Stimulated activated CD8-positive, alpha-beta memory T cell treated with anti-CD3 and anti-CD28 coated beads, Interleukin-15, amount 100 ng/mL, for 4 hours (primary cell): ENCODE data around the gene GOLGA5.
"Not testable (repeated sequence)": the region's sequence is repeated elsewhere in the genome, so short reads cannot be mapped to it uniquely, and the experiment has no call there.

Experiments
- DNase-seq, 2 donors: peaks; one replicate each; pipeline ENCODE4 v3.0.0-alpha.2; 2020; ENCODE audit warnings: low read depth in 2 of 2

The GOLGA5 gene

GRCh38 chr14:92820536-92820840, 26.4 kb downstream of the GOLGA5 start:
- not testable (repeated sequence) for DNase-seq

GRCh38 chr14:92830902-92831301, 36.8 kb downstream of the GOLGA5 start:
- DNase-seq: no peak

- no peak for DNase-seq
Measured at GRCh38 chr14:92832137-92832700, 38.1 kb downstream of the GOLGA5 start.

- no peak for DNase-seq
Measured at GRCh38 chr14:92841930-92842329, 47.8 kb downstream of the GOLGA5 start.

GRCh38 chr14:92844204-92844603, 50.1 kb downstream of the GOLGA5 start:
- no peak for DNase-seq

- DNase-seq: peak in 1 of 2 donors; percentile 6
Measured at GRCh38 chr14:92846162-92846897, 52.2 kb downstream of the GOLGA5 start.

GRCh38 chr14:92847278-92847677, 53.2 kb downstream of the GOLGA5 start:
- no peak for DNase-seq

- no peak for DNase-seq
Measured at GRCh38 chr14:92847749-92848148, 53.6 kb downstream of the GOLGA5 start.

- DNase-seq: no peak
Measured at GRCh38 chr14:92848887-92849286, 54.8 kb downstream of the GOLGA5 start.

GRCh38 chr14:92850492-92850891, 56.4 kb downstream of the GOLGA5 start:
- no peak for DNase-seq

- DNase-seq: not testable (repeated sequence)
Measured at GRCh38 chr14:92853136-92853535, 59.0 kb downstream of the GOLGA5 start.

GRCh38 chr14:92860049-92860840, 66.1 kb downstream of the GOLGA5 start:
- no peak for DNase-seq

- DNase-seq: no peak
Measured at GRCh38 chr14:92861856-92862745, 68.0 kb downstream of the GOLGA5 start.

- DNase-seq: no peak
Measured at GRCh38 chr14:92863286-92864080, 69.4 kb downstream of the GOLGA5 start.

- DNase-seq: no peak
Measured at GRCh38 chr14:92865674-92866073, 71.6 kb downstream of the GOLGA5 start.

- no peak for DNase-seq
Measured at GRCh38 chr14:92866181-92866752, 72.2 kb downstream of the GOLGA5 start.

- no peak for DNase-seq
Measured at GRCh38 chr14:92866901-92867865, 73.1 kb downstream of the GOLGA5 start.

GRCh38 chr14:92874962-92875661, 81.0 kb downstream of the GOLGA5 start:
- DNase-seq: no peak
